Nucleus accumbens (tissue), 56 donors: ENCODE results near the gene ZNF597.
"Not testable (repeated sequence)": the region's sequence is repeated elsewhere in the genome, so short reads cannot be mapped to it uniquely, and the experiment has no call there.

ENCODE experiments used
- DNase-seq, 56 donors: peaks; one replicate each; lab custom pipeline; 2025; lab: John Stamatoyannopoulos, UW

ZNF597 gene

DNA sequence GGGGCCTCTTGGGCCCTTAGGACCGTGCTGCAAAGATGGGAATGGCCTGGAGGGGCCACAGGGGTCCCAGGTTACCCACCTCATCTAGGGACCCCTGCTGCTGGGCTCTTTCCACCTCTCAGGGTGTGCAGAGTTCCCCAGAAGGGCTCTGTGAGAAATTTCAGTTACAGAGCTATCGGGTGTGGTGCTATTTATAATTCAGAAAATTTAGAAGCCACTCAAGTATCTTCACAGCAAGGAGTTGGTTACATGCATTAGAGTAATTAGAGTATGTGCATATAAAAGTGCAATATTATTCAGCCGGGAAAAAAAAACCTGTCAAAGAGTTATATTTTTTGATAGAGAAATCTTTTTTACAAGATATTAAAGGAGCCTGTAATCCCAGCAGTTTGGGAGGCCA, 33.1 kb upstream of the ZNF597 start:
- DNase-seq, result no peak

DNA sequence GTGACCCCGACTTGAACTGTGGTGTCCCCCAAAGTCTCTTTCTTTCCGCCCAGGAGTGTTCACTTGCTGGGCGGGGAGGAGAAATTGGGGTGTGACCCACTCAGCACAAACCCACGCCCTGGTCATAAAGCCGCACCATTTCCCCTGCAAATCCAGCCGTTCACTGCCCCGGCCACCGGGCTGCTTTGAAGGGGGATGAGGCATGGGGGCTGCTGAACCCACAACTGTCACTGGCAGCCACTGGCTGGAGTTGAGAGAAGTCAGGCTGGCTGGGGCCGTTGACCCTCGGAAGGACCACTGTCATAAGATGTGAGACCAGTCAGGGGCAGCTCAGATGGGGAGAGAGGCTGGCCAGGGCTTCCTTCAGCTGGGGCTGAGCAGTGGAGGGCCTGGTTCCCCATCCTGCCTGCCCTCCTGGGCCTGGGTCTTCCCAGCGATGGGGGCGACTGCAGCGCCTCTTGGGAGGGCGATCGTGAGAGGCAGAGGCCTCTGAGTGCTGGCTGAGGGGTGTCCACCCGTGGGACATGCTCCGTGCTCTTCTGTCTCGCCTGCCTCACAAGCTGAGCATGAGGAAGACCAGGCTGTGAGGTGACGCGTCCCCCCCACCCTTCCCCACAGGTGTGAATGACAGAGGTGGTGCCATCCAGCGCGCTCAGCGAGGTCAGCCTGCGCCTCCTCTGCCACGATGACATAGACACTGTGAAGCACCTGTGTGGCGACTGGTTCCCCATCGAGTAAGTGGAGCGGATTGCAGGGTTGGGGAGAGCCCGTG, 32.5 kb upstream of the ZNF597 start:
- no peak for DNase-seq

DNA sequence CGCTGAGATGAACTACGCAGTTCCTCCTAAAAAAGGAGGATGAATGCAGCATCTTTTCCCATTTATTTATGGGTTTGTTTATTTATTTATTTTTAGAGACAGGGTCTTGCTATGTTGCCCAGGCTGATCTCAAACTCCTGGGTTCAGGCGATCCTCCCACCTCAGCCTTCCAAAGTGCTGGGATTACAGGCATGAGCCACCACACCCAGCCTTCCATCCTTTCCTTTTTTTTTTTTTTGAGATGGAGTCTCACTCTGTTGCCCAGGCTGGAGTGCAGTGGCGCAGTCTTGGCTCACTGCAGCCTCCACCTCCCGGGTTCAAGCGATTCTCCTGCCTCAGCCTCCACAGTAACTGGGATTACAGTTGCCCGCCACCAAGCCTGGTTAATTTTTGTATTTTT, 31.6 kb upstream of the ZNF597 start:
- not testable (repeated sequence) for DNase-seq

DNA sequence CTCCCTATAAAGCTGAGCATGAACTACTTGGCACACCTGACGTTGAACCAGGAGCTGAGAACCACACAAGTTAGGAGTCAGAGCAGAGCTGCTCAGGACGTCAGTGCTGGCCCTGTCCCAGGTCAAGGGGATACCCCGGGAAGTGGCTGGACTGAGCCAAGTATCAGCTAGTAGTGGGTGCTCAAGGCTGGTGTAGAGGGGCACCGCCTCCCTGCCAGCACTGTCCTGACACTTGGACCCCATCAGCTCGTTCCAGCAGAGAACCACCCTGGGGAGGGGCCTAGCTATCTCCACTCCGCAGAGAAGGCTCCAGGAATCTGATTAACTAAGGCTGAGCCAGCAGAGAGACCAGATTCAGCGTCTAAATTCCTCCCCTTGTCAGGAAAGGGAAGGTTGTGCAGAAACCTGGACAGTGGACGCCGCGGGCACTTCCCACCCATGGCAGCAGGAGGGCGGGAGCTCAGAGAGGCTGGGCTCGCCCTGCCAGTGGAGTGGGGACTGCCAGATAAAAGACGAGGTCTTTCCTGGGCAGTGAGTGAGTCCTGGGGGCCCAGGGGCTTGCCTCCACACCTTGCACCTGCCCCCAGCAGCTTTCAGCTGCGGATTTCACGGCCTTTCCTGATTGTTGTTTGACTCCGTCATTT, 31.0 kb upstream of the ZNF597 start:
- DNase-seq, result no peak

DNA sequence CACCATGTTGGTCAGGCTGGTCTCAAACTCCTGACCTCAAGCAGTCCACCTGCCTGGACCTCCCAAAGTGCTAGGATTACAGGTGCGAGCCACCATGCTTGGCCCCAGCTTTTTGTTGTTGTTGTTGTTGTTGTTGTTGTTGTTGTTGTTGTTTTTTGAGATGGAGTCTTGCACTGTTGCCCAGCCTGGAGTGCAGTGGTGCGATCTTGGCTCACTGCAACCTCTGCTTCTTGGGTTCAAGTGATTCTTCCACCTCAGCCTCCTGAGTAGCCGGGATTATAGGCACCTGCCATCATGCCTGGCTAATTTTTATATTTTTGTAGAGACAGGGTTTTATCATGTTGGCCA, 30.3 kb upstream of the ZNF597 start:
- not testable (repeated sequence) for DNase-seq

DNA sequence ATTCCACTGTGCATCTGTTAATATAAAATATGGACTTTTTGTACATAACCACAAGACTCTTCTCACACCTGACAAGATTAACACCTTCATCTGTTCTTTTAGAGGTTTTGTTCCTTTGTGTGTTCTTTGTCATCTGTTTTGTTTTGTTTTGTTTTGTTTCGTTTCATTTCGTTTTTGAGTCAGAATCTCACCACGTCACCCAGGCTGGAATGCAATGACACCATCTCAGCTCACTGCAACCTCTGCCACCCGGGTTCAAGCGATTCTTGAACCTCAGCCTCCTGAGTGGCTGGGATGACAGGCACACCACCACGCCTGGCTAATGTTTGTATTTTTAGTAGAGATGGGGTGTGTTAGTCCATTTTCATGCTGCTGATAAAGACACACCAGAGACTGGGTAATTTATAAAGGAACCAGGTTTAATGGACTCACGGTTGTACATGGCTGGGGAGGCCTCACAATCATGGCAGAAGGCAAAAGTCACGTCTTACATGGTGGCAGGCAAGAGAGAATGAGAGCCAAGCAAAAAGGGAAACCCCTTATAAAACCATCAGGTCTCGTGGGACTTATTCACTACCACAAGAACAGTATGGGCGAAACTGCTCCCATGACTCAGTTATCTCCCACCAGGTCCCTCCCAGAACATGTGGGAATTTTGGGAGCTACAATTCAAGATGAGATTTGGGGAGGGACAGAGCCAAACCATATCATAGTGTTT, 29.7 kb upstream of the ZNF597 start:
- DNase-seq, result no peak

DNA sequence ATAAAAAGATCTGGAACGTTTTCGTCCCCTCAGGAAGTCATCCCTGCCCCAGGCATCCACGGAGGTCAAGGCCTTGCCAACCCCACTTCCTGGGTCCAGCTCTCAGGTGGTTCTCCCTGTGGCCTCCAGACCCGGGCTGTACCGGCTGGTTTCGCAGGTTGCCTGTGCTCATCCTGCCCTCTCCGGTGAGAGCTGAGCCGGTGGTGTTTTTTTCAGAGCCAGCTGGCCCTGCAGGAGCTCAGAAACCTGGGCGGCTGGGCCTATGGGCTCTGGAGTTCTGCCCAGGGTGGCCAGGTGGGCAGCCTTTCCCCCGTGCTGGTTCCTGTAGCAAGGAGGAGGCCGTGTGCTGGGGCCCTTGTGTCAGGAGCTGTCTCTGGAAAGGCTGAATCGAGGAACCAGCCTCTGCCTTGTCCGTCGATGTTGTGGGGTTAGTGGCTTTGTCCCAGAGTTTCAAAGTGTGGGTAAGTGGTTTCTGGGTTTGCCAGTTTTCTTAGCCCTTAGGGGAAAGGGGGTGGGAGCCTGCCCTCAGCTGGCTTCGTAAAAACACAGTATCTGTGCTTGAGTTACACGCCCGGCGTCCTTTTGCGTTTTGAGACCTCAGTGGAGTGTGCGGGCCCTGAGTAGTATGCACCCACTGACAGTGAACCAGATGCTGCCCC, 28.3 kb upstream of the ZNF597 start:
- no peak for DNase-seq

DNA sequence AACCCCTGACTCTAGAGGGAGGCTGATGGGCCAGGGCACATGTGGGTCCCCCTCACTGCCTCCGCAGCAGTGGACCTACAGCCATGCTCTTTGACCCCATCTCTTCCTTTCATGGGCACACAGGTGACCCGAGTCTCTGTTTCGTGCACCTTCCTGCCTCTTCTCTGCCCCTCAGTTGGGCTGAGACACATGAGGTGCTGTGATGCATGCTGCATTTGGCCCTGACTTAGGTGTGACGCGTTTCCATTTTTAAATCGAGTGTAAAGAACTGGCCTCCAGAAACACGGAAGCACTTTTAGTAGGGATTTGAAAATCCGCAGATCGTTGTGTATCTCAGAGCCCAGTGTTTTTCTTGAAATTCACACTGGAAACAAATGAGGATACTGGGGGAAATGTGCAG, 27.4 kb upstream of the ZNF597 start:
- no peak for DNase-seq

DNA sequence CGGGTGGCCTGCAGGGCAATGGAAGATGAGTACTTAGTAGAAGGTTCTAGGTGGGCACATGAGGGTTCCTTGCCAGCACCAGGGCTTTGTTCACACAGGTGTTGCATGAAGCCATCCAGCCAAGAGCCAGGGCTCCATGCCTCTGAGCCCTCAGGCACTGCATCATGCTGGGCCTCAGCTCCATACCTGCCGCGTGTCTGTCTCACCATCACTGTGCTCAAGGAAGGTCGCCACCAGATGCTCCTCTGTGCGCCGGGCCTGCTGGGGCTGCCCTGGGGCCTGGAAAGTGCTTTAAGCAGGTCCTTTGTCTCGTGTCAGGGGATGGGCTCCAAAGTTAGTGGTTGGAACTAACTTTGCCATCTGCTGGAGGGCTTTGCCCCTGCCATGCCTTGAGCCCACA, 26.4 kb upstream of the ZNF597 start:
- no peak for DNase-seq

DNA sequence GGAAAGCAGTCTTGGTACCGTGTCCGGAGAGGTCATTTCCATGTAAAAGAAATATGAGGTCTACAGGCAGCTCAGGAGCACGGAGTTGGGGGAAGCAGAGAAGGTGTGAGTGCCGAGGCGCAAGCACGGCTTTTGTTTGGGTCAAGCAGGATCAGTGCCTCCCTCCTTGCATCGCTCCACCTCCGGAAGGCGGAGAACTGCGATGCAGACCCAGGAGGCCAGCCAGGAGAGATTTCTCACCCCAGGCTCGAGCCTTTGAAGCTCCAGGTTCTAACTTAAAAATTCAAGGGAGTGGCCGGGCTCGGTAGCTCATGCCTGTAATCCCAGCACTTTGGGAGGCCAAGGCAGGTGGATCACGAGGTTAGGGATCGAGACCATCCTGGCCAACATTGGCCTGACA, 25.2 kb upstream of the ZNF597 start:
- no peak for DNase-seq

DNA sequence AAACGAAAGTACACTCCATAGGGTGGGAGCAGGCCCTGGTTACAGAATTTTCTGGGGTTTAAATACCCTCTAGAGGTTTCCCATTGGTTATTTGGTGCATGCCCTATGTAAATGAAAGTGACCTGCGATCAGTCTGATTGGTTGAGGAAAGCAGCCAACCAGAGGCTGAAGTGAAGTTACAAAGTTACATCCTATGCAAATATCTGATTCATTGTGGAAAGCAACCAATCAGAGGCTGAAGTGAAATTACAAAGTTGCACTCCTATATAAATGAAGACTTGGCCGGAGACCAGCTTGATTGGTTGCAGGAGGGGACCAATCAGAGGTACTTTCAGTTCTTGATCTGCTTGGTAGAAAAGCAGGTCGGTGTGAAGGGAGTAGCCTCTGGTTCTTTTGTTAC, 24.6 kb upstream of the ZNF597 start:
- DNase-seq, result no peak

DNA sequence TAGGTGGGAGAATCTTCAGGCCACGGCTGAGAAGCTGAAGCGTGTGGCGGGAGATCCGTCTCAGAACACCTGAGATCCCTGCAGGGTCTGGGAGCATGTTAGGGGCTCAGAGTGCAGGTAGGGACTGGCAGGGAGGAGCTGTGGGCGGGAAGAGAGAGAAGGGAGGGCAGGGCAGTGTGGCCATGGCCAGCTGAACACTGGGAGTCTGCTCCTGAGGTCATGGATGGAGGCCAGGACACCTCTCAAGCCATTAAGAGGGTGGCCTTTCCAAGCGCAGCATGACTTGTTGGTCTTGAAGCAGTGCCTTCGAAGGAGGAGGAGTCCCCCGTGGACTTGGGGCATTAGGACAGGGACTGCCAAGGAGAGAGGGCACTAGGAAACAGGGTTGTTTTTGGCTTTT, 23.9 kb upstream of the ZNF597 start:
- DNase-seq, result no peak

DNA sequence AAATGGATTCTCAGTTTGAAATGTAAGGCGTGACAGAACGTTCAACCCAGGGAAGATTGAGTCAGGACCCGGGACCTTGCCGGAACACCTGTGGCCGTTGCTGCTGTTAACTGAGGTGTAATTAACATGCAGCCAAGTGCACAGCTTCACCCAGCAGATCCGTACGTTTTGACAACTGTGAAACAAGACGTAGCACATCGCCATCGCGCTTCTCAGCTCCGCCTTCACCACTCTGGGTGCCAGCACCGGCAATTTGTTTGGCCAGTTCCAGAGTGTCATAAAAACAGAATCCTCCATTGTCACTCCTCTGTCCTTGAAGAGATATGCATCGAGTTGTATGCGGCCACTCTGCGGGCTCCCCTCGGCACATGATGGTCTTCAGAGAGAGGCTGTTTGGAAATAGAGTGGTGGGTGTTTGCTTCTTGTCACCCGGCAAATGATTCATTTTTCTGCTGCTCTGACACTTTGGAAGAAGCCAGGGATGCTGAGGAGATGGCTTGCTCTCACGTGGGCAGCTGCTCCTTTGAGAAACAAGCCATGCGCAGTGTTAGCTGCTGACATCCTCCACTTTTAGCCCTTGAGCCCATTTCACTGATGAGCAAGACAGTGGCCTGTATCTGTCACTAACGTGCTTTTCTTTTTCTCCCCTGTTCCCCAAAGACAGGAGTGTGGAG, 22.7 kb upstream of the ZNF597 start:
- DNase-seq, result peak in 14 of 56 donors; percentile 7 to 51 (median 38)

DNA sequence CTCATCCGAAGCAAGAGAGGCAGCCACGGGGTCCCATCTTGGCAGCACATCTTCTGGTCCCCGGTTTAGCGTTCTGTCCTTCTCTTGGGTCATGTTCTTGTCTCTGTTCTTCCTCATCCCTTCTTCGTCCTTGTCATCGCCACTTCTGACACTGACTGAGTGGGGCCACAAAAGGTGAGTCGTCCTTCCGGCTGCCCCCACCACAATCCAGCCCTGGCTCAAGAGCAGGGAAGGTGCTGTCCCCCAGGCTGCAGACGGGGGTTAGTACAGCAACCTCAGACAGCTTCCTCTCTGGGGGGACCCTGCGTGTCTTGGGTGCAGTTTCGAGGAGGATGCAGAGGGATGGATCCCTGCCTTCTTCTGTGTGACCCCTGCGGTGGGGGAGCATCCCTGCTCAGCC, 22.0 kb upstream of the ZNF597 start:
- no peak for DNase-seq

DNA sequence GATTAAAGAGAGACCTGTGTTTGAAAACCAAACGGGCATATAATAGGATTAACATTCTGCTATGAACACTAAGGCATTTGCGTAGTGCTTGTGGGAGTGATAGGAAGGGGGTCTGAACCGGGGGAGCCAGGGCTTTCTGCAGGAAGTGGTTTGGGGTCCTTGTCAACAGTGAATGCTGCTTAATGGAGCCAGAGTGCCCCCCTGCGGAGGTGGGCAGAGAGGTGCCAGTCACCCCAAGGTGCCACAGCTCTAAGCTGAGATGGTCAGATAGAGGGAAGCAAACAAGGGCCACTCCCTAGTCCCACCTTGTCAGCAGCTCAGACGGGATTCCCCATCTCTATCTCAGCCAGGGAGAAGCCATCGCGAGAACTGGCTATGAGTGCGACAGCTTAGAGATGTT, 17.8 kb upstream of the ZNF597 start:
- no peak for DNase-seq

DNA sequence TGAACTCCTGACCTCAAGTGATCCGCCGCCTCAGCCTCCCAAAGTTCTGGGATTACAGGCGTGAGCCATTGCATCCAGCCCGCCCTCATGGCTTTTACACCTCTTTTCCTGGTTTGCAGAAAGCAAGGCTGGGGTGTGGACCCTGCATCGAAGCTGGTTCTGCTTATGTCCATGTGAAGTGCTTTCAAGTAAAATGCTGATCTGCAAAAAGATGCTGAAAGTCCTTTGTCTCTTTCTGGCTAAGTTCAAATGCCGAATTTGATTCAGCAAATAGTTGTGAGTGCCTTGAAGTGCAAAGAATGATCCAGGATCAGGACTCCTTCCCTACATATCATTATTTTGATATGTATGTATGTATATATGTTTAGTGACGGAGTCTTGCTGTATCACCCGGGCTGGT, 17.3 kb upstream of the ZNF597 start:
- no peak for DNase-seq

DNA sequence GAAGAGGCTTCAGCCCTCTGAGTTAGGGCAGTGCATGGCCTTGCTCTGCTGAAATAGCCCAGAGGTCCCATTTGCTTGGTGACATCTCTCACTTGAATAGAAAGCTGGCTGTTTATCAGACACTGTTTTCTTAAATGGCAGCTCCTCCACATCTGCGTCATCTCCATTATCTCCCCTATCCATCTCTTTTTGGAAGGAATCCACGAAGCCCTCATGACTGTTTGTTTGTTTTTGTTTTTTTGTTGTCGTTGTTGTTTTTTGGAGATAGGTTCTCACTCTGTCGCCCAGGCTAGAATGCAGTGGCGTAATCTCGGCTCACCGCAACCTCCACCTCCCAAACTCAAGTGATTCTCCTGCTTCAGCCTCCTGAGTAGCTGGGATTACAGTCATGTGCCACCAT, 16.8 kb upstream of the ZNF597 start:
- no peak for DNase-seq

DNA sequence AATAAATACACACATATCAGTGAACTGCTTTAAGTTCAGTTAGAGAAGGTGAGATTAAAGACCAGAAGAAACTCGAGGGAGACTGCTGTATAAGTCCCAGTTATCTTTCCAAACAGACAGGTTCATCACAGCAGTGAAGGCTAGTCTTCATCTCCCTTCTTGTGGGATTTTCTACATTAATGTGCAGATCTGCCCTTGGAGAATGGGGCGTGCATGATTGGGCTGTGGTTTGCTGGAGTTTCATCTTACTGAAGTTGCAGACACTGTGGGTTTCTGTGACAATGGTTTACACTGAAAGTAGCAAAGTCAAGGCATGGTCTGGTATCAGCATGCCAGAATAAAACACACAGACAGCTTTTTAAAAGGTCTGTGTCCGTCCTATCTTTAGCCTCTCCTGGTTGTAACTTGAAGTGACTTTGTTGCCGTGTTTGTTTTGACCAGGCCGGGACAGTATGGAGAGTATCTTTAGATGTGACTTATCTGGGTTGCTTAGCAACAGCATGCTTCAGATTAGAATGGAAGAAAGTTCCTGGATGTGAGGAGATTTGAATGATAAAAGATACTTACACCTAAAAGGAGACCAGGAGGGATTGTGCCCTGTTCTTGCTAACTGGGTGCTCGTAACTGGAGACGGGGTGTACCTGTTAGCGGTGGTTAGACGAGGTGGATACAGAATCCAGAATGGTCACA, 16.2 kb upstream of the ZNF597 start:
- peak in 1 of 56 donors; percentile 5 for DNase-seq

DNA sequence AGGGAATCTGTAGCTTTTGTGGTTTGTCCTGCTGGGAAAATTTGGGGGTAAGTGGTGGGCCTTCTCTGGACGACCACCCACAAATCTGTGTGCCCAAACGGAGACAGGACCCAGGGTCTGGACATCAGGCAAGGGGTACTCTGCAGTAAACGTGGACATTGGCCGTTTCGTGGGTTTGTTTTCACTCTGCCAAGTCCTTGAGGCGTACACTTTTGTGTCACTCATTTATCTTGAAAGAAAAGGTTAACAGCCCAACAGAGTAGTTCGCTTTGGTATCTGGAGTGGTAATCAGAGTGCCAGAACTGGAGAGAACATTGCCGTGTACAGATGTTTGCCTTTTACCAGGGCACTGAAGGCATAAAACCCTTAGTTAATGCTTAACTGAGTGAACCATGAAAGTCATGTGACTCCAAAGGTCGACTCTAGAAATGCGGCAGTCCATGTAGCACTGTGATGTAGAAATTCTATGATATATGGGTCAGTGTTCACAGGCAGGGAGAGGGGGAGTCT, 15.6 kb upstream of the ZNF597 start:
- DNase-seq, result no peak

DNA sequence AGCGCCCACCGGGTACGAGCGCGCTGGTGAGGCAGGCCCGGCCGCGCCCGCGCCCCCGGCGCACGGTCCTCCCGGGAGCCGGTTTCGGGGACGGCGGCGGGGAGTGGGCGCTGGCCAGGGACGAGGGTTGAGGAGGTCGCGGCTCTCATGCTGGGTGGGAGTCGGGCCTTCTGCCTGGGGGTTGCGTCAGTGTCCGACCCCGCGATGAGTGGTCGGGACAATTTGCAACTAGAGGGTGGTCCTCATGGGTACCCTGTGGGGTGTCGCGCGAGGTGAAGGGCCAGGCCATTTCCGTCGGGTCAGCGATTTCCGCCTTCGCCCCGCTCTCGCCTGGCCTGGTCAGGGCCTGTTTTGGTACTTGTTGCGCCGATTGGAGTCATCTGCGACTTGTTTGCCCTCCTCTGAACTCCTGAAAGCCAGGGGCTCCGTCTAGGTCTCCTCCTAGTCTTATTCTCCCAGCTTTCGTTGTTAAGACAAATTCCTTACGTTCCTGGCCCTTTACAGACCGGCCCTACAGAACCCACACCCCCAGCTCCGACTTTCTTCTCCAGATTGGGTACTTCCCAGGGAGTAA, 15.1 kb upstream of the ZNF597 start:
- peak in 14 of 56 donors; percentile 23 to 55 (median 41) for DNase-seq
